Measurements from ENCODE around the gene HECW1.

HECW1 gene

GRCh38 chr7:43290978-43291377 is 178.5 kb downstream of the HECW1 start:
- H3K4me3 ChIP-seq (ENCODE audit: low read depth, low read length): no peak overlapping the region; the same call in 1 of the 2 replicates
- H3K36me3 ChIP-seq (ENCODE audit: control insufficient read depth, insufficient read depth, low read length): no peaks in the 10 kb centered on the region
- H3K9ac ChIP-seq (ENCODE audit: low read depth, low read length): no peak overlapping the region
- no peaks in the 10 kb centered on the region for H3K27me3 ChIP-seq (ENCODE audit: control insufficient read depth, insufficient read depth, low read length)
- peak overlapping the region; percentile 89 for H3K27ac ChIP-seq (ENCODE audit: low read depth, low read length)
- H3K9me3 ChIP-seq (ENCODE audit: control insufficient read depth, insufficient read depth, low read length): peaks cover 37% of the 10 kb centered on the region
- peaks cover 48% of the 10 kb centered on the region for H3K4me1 ChIP-seq (ENCODE audit: control insufficient read depth, insufficient read depth, low read length)

GRCh38 chr7:43291789-43292188 is 179.3 kb downstream of the HECW1 start:
- peak overlapping the region; percentile 54; the same call in 1 of the 2 replicates for H3K9ac ChIP-seq (ENCODE audit: low read depth, low read length)
- peaks cover 35% of the 10 kb centered on the region for H3K9me3 ChIP-seq (ENCODE audit: control insufficient read depth, insufficient read depth, low read length)
- H3K27ac ChIP-seq (ENCODE audit: low read depth, low read length): peak overlapping the region; percentile 89
- peak overlapping the region; percentile 0; the same call in 1 of the 2 replicates for H3K4me3 ChIP-seq (ENCODE audit: low read depth, low read length)
- H3K36me3 ChIP-seq (ENCODE audit: control insufficient read depth, insufficient read depth, low read length): no peaks in the 10 kb centered on the region
- H3K4me1 ChIP-seq (ENCODE audit: control insufficient read depth, insufficient read depth, low read length): peaks cover 56% of the 10 kb centered on the region
- H3K27me3 ChIP-seq (ENCODE audit: control insufficient read depth, insufficient read depth, low read length): no peaks in the 10 kb centered on the region

GRCh38 chr7:43292384-43292783 is 179.9 kb downstream of the HECW1 start:
- Histone ChIP-seq H3K9ac (ENCODE audit: low read depth, low read length) (peak overlapping the region; percentile 54), H3K27ac (ENCODE audit: low read depth, low read length) (peak overlapping the region; percentile 89), H3K36me3 (ENCODE audit: control insufficient read depth, insufficient read depth, low read length) (no peaks in the 10 kb centered on the region), H3K4me1 (ENCODE audit: control insufficient read depth, insufficient read depth, low read length) (peaks cover 56% of the 10 kb centered on the region), H3K4me3 (ENCODE audit: low read depth, low read length) (peak overlapping the region; percentile 0; the same call in 1 of the 2 replicates), H3K9me3 (ENCODE audit: control insufficient read depth, insufficient read depth, low read length) (peaks cover 35% of the 10 kb centered on the region), H3K27me3 (ENCODE audit: control insufficient read depth, insufficient read depth, low read length) (no peaks in the 10 kb centered on the region)

- H3K9ac ChIP-seq (ENCODE audit: low read depth, low read length): peak overlapping the region; percentile 36; the same call in 1 of the 2 replicates
- peaks cover 30% of the 10 kb centered on the region for H3K9me3 ChIP-seq (ENCODE audit: control insufficient read depth, insufficient read depth, low read length)
- H3K27me3 ChIP-seq (ENCODE audit: control insufficient read depth, insufficient read depth, low read length): no peaks in the 10 kb centered on the region
Observed at GRCh38 chr7:43294080-43294630, 181.7 kb downstream of the HECW1 start.

GRCh38 chr7:43295429-43295828 is 183.0 kb downstream of the HECW1 start:
- H3K4me3 ChIP-seq (ENCODE audit: low read depth, low read length): no peak overlapping the region
- peaks cover 17% of the 10 kb centered on the region for H3K9me3 ChIP-seq (ENCODE audit: control insufficient read depth, insufficient read depth, low read length)
- H3K27me3 ChIP-seq (ENCODE audit: control insufficient read depth, insufficient read depth, low read length): no peaks in the 10 kb centered on the region
- H3K36me3 ChIP-seq (ENCODE audit: control insufficient read depth, insufficient read depth, low read length): no peaks in the 10 kb centered on the region
- H3K27ac ChIP-seq (ENCODE audit: low read depth, low read length): peak overlapping the region; percentile 21
- no peak overlapping the region for H3K9ac ChIP-seq (ENCODE audit: low read depth, low read length)
- peaks cover 51% of the 10 kb centered on the region for H3K4me1 ChIP-seq (ENCODE audit: control insufficient read depth, insufficient read depth, low read length)

More at GRCh38 chr7:43294080-43294630, 181.7 kb downstream of the HECW1 start:
- H3K36me3 ChIP-seq (ENCODE audit: control insufficient read depth, insufficient read depth, low read length): no peaks in the 10 kb centered on the region
- H3K4me1 ChIP-seq (ENCODE audit: control insufficient read depth, insufficient read depth, low read length): peaks cover 56% of the 10 kb centered on the region
- peak overlapping the region; percentile 81 for H3K27ac ChIP-seq (ENCODE audit: low read depth, low read length)
- H3K4me3 ChIP-seq (ENCODE audit: low read depth, low read length): no peak overlapping the region

- peaks cover 8% of the 10 kb centered on the region for H3K9me3 ChIP-seq (ENCODE audit: control insufficient read depth, insufficient read depth, low read length)
- no peak overlapping the region for H3K9ac ChIP-seq (ENCODE audit: low read depth, low read length)
- H3K4me1 ChIP-seq (ENCODE audit: control insufficient read depth, insufficient read depth, low read length): peaks cover 49% of the 10 kb centered on the region
- no peaks in the 10 kb centered on the region for H3K36me3 ChIP-seq (ENCODE audit: control insufficient read depth, insufficient read depth, low read length)
- H3K4me3 ChIP-seq (ENCODE audit: low read depth, low read length): no peak overlapping the region
- H3K27ac ChIP-seq (ENCODE audit: low read depth, low read length): no peak overlapping the region
- no peaks in the 10 kb centered on the region for H3K27me3 ChIP-seq (ENCODE audit: control insufficient read depth, insufficient read depth, low read length)
Observed at GRCh38 chr7:43296306-43296705, 183.9 kb downstream of the HECW1 start.

GRCh38 chr7:43298617-43299016 is 186.2 kb downstream of the HECW1 start:
- no peaks in the 10 kb centered on the region for H3K9me3 ChIP-seq (ENCODE audit: control insufficient read depth, insufficient read depth, low read length)
- no peak overlapping the region for H3K9ac ChIP-seq (ENCODE audit: low read depth, low read length)
- no peak overlapping the region for H3K4me3 ChIP-seq (ENCODE audit: low read depth, low read length)
- H3K27ac ChIP-seq (ENCODE audit: low read depth, low read length): no peak overlapping the region
- H3K27me3 ChIP-seq (ENCODE audit: control insufficient read depth, insufficient read depth, low read length): no peaks in the 10 kb centered on the region
- H3K4me1 ChIP-seq (ENCODE audit: control insufficient read depth, insufficient read depth, low read length): peaks cover 41% of the 10 kb centered on the region
- H3K36me3 ChIP-seq (ENCODE audit: control insufficient read depth, insufficient read depth, low read length): no peaks in the 10 kb centered on the region

GRCh38 chr7:43300121-43300520 is 187.7 kb downstream of the HECW1 start:
- Histone ChIP-seq H3K27me3 (ENCODE audit: control insufficient read depth, insufficient read depth, low read length) (no peaks in the 10 kb centered on the region), H3K36me3 (ENCODE audit: control insufficient read depth, insufficient read depth, low read length) (no peaks in the 10 kb centered on the region), H3K9me3 (ENCODE audit: control insufficient read depth, insufficient read depth, low read length) (no peaks in the 10 kb centered on the region), H3K4me1 (ENCODE audit: control insufficient read depth, insufficient read depth, low read length) (peaks cover 36% of the 10 kb centered on the region), H3K9ac (ENCODE audit: low read depth, low read length) (no peak overlapping the region), H3K4me3 (ENCODE audit: low read depth, low read length) (no peak overlapping the region), H3K27ac (ENCODE audit: low read depth, low read length) (no peak overlapping the region)

- Histone ChIP-seq H3K9me3 (ENCODE audit: control insufficient read depth, insufficient read depth, low read length) (no peaks in the 10 kb centered on the region), H3K4me3 (ENCODE audit: low read depth, low read length) (no peak overlapping the region), H3K36me3 (ENCODE audit: control insufficient read depth, insufficient read depth, low read length) (no peaks in the 10 kb centered on the region), H3K9ac (ENCODE audit: low read depth, low read length) (no peak overlapping the region), H3K4me1 (ENCODE audit: control insufficient read depth, insufficient read depth, low read length) (peaks cover 23% of the 10 kb centered on the region), H3K27ac (ENCODE audit: low read depth, low read length) (no peak overlapping the region), H3K27me3 (ENCODE audit: control insufficient read depth, insufficient read depth, low read length) (no peaks in the 10 kb centered on the region)
Observed at GRCh38 chr7:43302211-43302711, 189.8 kb downstream of the HECW1 start.

GRCh38 chr7:43302773-43303460 is 190.5 kb downstream of the HECW1 start:
- H3K36me3 ChIP-seq (ENCODE audit: control insufficient read depth, insufficient read depth, low read length): no peaks in the 10 kb centered on the region
- H3K27ac ChIP-seq (ENCODE audit: low read depth, low read length): no peak overlapping the region

GRCh38 chr7:43303740-43304241 is 191.3 kb downstream of the HECW1 start:
- H3K9ac ChIP-seq (ENCODE audit: low read depth, low read length): no peak overlapping the region
- no peaks in the 10 kb centered on the region for H3K36me3 ChIP-seq (ENCODE audit: control insufficient read depth, insufficient read depth, low read length)
- H3K27me3 ChIP-seq (ENCODE audit: control insufficient read depth, insufficient read depth, low read length): no peaks in the 10 kb centered on the region
- H3K9me3 ChIP-seq (ENCODE audit: control insufficient read depth, insufficient read depth, low read length): no peaks in the 10 kb centered on the region
- H3K4me3 ChIP-seq (ENCODE audit: low read depth, low read length): no peak overlapping the region
- no peak overlapping the region for H3K27ac ChIP-seq (ENCODE audit: low read depth, low read length)
- peaks cover 23% of the 10 kb centered on the region for H3K4me1 ChIP-seq (ENCODE audit: control insufficient read depth, insufficient read depth, low read length)

More at GRCh38 chr7:43302773-43303460, 190.5 kb downstream of the HECW1 start:
- Histone ChIP-seq H3K4me3 (ENCODE audit: low read depth, low read length) (no peak overlapping the region), H3K9ac (ENCODE audit: low read depth, low read length) (no peak overlapping the region), H3K9me3 (ENCODE audit: control insufficient read depth, insufficient read depth, low read length) (no peaks in the 10 kb centered on the region), H3K4me1 (ENCODE audit: control insufficient read depth, insufficient read depth, low read length) (peaks cover 23% of the 10 kb centered on the region), H3K27me3 (ENCODE audit: control insufficient read depth, insufficient read depth, low read length) (no peaks in the 10 kb centered on the region)
